Measurements from ENCODE around the gene SMOC2. TPM values are rescaled to one million over a fixed set of nuclear protein-coding genes. Genes with fewer than 3 reads are reported as not detected.

SMOC2 gene
- total RNA-seq, 6 experiments from 2014 or later: 0.42 to 3.5 (median 1.2) TPM

GRCh38 chr6:168538892-168539811 is 98.2 kb downstream of the SMOC2 start:
- no peak for DNase-seq
- Histone ChIP-seq H3K4me3 (no peak overlapping the region), H3K27me3 (no peaks in the 10 kb centered on the region), H3K27ac (no peak overlapping the region), H3K36me3 (no peaks in the 10 kb centered on the region), H3K9me3 (no peaks in the 10 kb centered on the region), H3K4me1 (no peaks in the 10 kb centered on the region)
- intact Hi-C loops (cut with DNase I): no loop called here
- 47% methylated on average over 12 of the region's 21 CpGs for WGBS (ENCODE audit: insufficient coverage, low coverage, low lambda C conversion rate, missing lambda C conversion rate)
- no peak for TF ChIP-seq POLR2A (IDR thresholded peaks at IDR 0.05)
- no peak for TF ChIP-seq CTCF (IDR thresholded peaks at IDR 0.05)
- ATAC-seq: no peak

GRCh38 chr6:168540713-168541291 is 99.8 kb downstream of the SMOC2 start:
- no peaks in the 10 kb centered on the region for H3K4me1 ChIP-seq
- H3K27ac ChIP-seq: no peak overlapping the region
- ATAC-seq: no peak
- DNase-seq: no peak
- H3K4me3 ChIP-seq: no peak overlapping the region
- H3K36me3 ChIP-seq: no peaks in the 10 kb centered on the region
- TF ChIP-seq CTCF (IDR thresholded peaks at IDR 0.05) (no peak), POLR2A (IDR thresholded peaks at IDR 0.05) (no peak)
- intact Hi-C loops (cut with DNase I): no loop called here
- H3K9me3 ChIP-seq: no peaks in the 10 kb centered on the region
- 30% methylated on average over 8 of the region's 15 CpGs for WGBS (ENCODE audit: insufficient coverage, low coverage, low lambda C conversion rate, missing lambda C conversion rate)
- H3K27me3 ChIP-seq: no peaks in the 10 kb centered on the region

GRCh38 chr6:168541307-168541706 is 100.3 kb downstream of the SMOC2 start:
- no peak overlapping the region for H3K27ac ChIP-seq
- intact Hi-C loops (cut with DNase I): no loop called here

GRCh38 chr6:168542301-168542700 is 101.3 kb downstream of the SMOC2 start:
- 40% methylated on average over 7 of the region's 8 CpGs for WGBS (ENCODE audit: insufficient coverage, low coverage, low lambda C conversion rate, missing lambda C conversion rate)
- H3K27me3 ChIP-seq: no peaks in the 10 kb centered on the region
- H3K27ac ChIP-seq: no peak overlapping the region
- no peaks in the 10 kb centered on the region for H3K36me3 ChIP-seq
- H3K9me3 ChIP-seq: no peaks in the 10 kb centered on the region
- H3K4me3 ChIP-seq: no peak overlapping the region
- DNase-seq (no peak), ATAC-seq (no peak)
- intact Hi-C loops (cut with DNase I): no loop called here
- TF ChIP-seq CTCF (IDR thresholded peaks at IDR 0.05): no peak
- TF ChIP-seq POLR2A (IDR thresholded peaks at IDR 0.05): no peak
- H3K4me1 ChIP-seq: no peaks in the 10 kb centered on the region

More at GRCh38 chr6:168541307-168541706, 100.3 kb downstream of the SMOC2 start:
- Histone ChIP-seq H3K4me3 (no peak overlapping the region), H3K9me3 (no peaks in the 10 kb centered on the region), H3K4me1 (no peaks in the 10 kb centered on the region), H3K36me3 (no peaks in the 10 kb centered on the region), H3K27me3 (no peaks in the 10 kb centered on the region)
- WGBS (ENCODE audit: insufficient coverage, low coverage, low lambda C conversion rate, missing lambda C conversion rate): 31% methylated on average over 3 of the region's 4 CpGs
- no peak for ATAC-seq
- TF ChIP-seq POLR2A (IDR thresholded peaks at IDR 0.05): no peak
- TF ChIP-seq CTCF (IDR thresholded peaks at IDR 0.05): no peak
- no peak for DNase-seq
